SK-N-SH treated with all-trans-retinoic acid at 6 μM for 48 hours (cell line): ENCODE results near the gene PLEKHB1.

ENCODE experiments used
- ARNTL ChIP-seq: fragments of 450-650 bp; formaldehyde crosslinking; IDR thresholded peaks from 2 replicates; pipeline ENCODE4 v1.5.0; 2020; ENCODE audit warnings: low read depth, mild to moderate bottlenecking, moderate library complexity, borderline replicate concordance
- RARB ChIP-seq: fragments of 250-450 bp; sonication (Bioruptor Pico); IDR thresholded peaks from 2 replicates; pipeline ENCODE4 v1.8.0; 2021; ENCODE audit warnings: mild to moderate bottlenecking, moderate library complexity
- TCF4 ChIP-seq: fragments of 250-450 bp; sonication (Bioruptor Pico); IDR thresholded peaks from 2 replicates; pipeline ENCODE4 v1.8.0; 2021; ENCODE audit warnings: mild to moderate bottlenecking, moderate library complexity, borderline replicate concordance
- ZFP30 ChIP-seq: fragments of 450-650 bp; formaldehyde crosslinking; IDR thresholded peaks from 2 replicates; pipeline ENCODE4 v1.5.0; 2022; ENCODE audit warnings: mild to moderate bottlenecking, moderate library complexity

- no peak for TF ChIP-seq ZFP30
- TF ChIP-seq ARNTL (CRISPR knock-in tag) = no peak
- no peak for TF ChIP-seq TCF4 (CRISPR knock-in tag)
- TF ChIP-seq RARB (CRISPR knock-in tag) = no peak
Observed at GRCh38 chr11:73660497-73661034, 14.2 kb downstream of the PLEKHB1 start.
